ENCODE measurements around the gene RNF223. TPM values are rescaled to one million over a fixed set of nuclear protein-coding genes. Genes with fewer than 3 reads are reported as not detected.

Gene RNF223
- total RNA-seq, 1 donor from 2014 or later: not detected

DNA sequence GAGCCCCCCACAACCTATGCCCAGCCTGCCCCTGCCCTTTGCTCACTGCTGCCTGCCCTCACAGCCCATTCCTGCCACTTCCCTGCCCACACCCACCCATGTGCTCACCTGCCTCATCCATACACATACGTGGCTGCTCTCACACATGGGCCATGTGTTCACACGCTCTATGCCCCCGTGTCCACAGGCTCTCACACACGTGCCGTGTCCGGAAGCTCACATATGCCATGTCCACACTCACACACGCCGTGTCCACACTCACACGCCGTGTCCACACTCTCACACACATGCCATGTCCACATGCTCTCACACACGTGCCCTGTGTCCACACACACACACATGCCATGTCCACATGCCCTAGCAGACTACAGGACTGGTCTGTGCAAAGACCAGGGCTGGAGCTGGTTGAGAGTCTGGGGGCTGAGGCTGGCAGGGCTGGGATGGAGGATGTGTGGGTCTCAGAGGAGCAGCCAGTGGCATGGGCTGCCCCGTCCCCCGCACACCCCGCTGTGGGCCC, 583 bp upstream of the RNF223 start:
- Histone ChIP-seq H2AFZ (replicated peaks) (no peak overlapping the region), H3K79me2 (ENCODE audit: low read depth) (no peaks in the 10 kb centered on the region), H3K4me3 (no peak overlapping the region), H3F3A (ENCODE audit: low read depth) (peaks cover 11% of the 10 kb centered on the region), H3K36me3 (no peaks in the 10 kb centered on the region), H3K27ac (no peak overlapping the region), H3K4me1 (peaks cover 4% of the 10 kb centered on the region), H3K9ac (no peak overlapping the region), H3K4me2 (no peak overlapping the region), H3K9me3 (ENCODE audit: low read depth) (no peaks in the 10 kb centered on the region), H3K27me3 (peaks cover 42% of the 10 kb centered on the region), H4K20me1 (ENCODE audit: low read depth) (no peaks in the 10 kb centered on the region)
- TF ChIP-seq, protein P1, sequence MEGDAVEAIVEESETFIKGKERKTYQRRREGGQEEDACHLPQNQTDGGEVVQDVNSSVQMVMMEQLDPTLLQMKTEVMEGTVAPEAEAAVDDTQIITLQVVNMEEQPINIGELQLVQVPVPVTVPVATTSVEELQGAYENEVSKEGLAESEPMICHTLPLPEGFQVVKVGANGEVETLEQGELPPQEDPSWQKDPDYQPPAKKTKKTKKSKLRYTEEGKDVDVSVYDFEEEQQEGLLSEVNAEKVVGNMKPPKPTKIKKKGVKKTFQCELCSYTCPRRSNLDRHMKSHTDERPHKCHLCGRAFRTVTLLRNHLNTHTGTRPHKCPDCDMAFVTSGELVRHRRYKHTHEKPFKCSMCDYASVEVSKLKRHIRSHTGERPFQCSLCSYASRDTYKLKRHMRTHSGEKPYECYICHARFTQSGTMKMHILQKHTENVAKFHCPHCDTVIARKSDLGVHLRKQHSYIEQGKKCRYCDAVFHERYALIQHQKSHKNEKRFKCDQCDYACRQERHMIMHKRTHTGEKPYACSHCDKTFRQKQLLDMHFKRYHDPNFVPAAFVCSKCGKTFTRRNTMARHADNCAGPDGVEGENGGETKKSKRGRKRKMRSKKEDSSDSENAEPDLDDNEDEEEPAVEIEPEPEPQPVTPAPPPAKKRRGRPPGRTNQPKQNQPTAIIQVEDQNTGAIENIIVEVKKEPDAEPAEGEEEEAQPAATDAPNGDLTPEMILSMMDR (IDR thresholded peaks at IDR 0.05): no peak
- TF ChIP-seq EZH2phosphoT487 (IDR thresholded peaks at IDR 0.05) (no peak), EZH2 (IDR thresholded peaks at IDR 0.05) (no peak)
- Mint-ChIP-seq H3K36me3 (no peaks in the 10 kb centered on the region), H3K9me3 (no peaks in the 10 kb centered on the region), H3K4me1 (peaks cover 13% of the 10 kb centered on the region), H3K27ac (peak overlapping the region; percentile 97), H3K4me3 (no peak overlapping the region), H3K27me3 (ENCODE audit: insufficient read depth, low read depth) (peaks cover 9% of the 10 kb centered on the region)
- no peak for DNase-seq (ENCODE audit: low spot score)

DNA sequence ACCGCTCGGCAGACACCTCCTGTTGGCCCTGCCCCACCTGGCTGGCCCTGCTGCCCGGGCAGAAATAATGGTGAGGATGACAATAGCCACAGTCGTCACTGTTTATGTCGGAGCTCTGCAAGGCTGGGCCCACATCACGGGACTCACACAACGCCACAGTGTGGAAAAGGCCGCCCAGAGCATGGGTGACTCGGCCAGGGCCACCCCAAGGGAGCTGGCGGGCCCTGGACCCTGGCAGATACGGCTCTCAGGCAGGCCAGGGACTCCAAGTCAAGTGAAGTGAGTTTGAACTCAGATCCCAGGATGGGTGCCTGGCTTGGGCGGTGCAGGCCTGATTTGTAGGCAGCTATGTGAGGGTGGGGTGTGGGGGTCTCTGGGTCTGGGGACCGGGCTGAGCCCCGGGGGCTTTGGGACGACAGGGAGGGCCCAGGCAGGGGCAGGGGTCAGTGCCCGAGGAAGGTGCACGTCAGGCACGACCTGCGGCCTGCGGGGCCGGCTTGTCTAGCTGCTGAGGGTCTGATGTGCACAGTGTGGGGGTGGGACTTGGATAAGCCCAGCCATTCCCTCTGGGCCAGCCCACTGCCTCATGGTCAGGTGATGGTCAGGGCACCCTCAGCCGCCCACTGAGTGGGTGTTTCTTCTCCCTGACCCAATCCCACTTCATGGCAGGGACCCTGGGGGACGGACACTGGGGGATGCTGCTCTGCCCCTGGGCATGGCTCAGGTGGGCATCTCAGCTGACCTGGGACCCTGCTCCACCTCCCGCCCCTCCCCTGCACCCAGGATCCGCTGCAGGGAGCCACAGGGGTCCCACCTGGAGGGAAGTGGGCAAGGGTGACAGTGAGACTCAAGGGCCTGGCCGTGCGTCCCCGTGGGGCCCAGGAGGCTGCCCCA, 1.0 kb downstream of the RNF223 start:
- no peak for DNase-seq (ENCODE audit: low spot score)
- no peak overlapping the region for H3K27ac Mint-ChIP-seq

DNA sequence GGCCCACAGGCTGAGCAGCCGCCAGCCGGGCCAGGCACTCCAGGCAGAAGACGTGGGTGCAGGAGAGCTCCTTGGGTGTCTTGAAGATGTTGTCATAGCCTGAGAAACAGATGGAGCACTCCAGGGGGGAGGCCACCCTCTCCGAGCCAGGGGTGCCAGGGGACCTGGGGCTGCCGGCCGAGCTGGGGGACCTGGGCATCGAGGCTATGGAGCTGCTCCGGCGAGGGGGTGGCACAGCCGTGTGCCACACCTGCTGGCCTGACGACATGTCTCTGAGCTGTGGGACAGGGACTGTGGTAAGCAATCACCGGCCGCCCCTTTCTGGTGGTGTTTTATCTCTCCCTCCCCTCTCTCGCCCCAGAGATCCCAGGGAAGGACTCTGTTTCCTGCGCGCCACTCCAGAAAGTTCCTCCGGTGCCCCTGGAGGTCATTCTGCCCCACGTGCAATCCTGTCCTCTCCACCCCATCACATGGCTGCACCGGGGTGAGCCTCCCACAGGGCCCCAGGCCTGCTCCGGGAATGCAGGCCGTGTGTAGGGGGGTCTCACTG, 1.7 kb downstream of the RNF223 start:
- TF ChIP-seq EZH2 (IDR thresholded peaks at IDR 0.05): no peak
- TF ChIP-seq, protein P1 (IDR thresholded peaks at IDR 0.05): no peak
- no peak for TF ChIP-seq EZH2phosphoT487 (IDR thresholded peaks at IDR 0.05)
- Histone ChIP-seq H3F3A (ENCODE audit: low read depth) (peaks cover 9% of the 10 kb centered on the region), H3K4me2 (no peak overlapping the region), H3K4me1 (no peaks in the 10 kb centered on the region), H4K20me1 (ENCODE audit: low read depth) (peaks cover 11% of the 10 kb centered on the region), H3K9me3 (ENCODE audit: low read depth) (no peaks in the 10 kb centered on the region), H3K27me3 (peaks cover 55% of the 10 kb centered on the region), H3K79me2 (ENCODE audit: low read depth) (no peaks in the 10 kb centered on the region), H3K9ac (no peak overlapping the region), H3K4me3 (no peak overlapping the region), H3K36me3 (no peaks in the 10 kb centered on the region), H2AFZ (replicated peaks) (no peak overlapping the region), H3K27ac (no peak overlapping the region)
- Mint-ChIP-seq H3K27me3 (ENCODE audit: insufficient read depth, low read depth) (peaks cover 9% of the 10 kb centered on the region), H3K36me3 (no peaks in the 10 kb centered on the region), H3K4me3 (no peak overlapping the region), H3K9me3 (no peaks in the 10 kb centered on the region), H3K4me1 (peaks cover 13% of the 10 kb centered on the region), H3K27ac (no peak overlapping the region)
- DNase-seq (ENCODE audit: low spot score): no peak

More for the DNA sequence above, 1.0 kb downstream of the RNF223 start:
- H3K27ac ChIP-seq: no peak overlapping the region
- Mint-ChIP-seq H3K36me3 (no peaks in the 10 kb centered on the region), H3K4me3 (no peak overlapping the region), H3K4me1 (peaks cover 13% of the 10 kb centered on the region), H3K27me3 (ENCODE audit: insufficient read depth, low read depth) (peaks cover 9% of the 10 kb centered on the region), H3K9me3 (no peaks in the 10 kb centered on the region)
- no peak overlapping the region for H2AFZ ChIP-seq (replicated peaks)
- peaks cover 5% of the 10 kb centered on the region for H4K20me1 ChIP-seq (ENCODE audit: low read depth)
- no peak overlapping the region for H3K4me3 ChIP-seq
- H3K27me3 ChIP-seq: peaks cover 48% of the 10 kb centered on the region
- H3K9me3 ChIP-seq (ENCODE audit: low read depth): no peaks in the 10 kb centered on the region
- no peaks in the 10 kb centered on the region for H3K4me1 ChIP-seq
- H3K36me3 ChIP-seq: no peaks in the 10 kb centered on the region
- H3K4me2 ChIP-seq: no peak overlapping the region
- H3K79me2 ChIP-seq (ENCODE audit: low read depth): no peaks in the 10 kb centered on the region
- H3F3A ChIP-seq (ENCODE audit: low read depth): peaks cover 9% of the 10 kb centered on the region
- TF ChIP-seq EZH2phosphoT487 (IDR thresholded peaks at IDR 0.05) (no peak), EZH2 (IDR thresholded peaks at IDR 0.05) (no peak)
- TF ChIP-seq, protein P1 (IDR thresholded peaks at IDR 0.05): no peak
- H3K9ac ChIP-seq: no peak overlapping the region

All from neural progenitor cell (in vitro differentiated cells).